ENCODE measurements around the gene JMY. TPM values are rescaled to one million over a fixed set of nuclear protein-coding genes. Genes with fewer than 3 reads are reported as not detected.

The JMY gene
- total and polyA plus RNA-seq, 12 donors = 1.4 to 18.1 (median 13.3) TPM

- ATAC-seq (no peak), DNase-seq (no peak)
- Histone ChIP-seq H3K27ac (no peak overlapping the region), H3K4me3 (no peak overlapping the region), H3K9me3 (no peaks in the 10 kb centered on the region), H3K27me3 (no peaks in the 10 kb centered on the region), H3K36me3 (no peaks in the 10 kb centered on the region), H3K4me1 (no peaks in the 10 kb centered on the region)
- TF ChIP-seq CTCF (IDR thresholded peaks at IDR 0.05) = no peak
- intact Hi-C loops (cut with DNase I) = loop anchor here in 1 of 10 donors (10.0 kb wide), 1 partner anchor 285 kb away; the partner anchor contains the start of gene HOMER1
- WGBS, 2 donors = 90 to 92% methylated on average over 10 of the region's 10 CpGs
Observed at GRCh38 chr5:79229357-79230174, 6.4 kb upstream of the JMY start.

GRCh38 chr5:79235261-79235633 is 684 bp upstream of the JMY start:
- no peak for DNase-seq
- WGBS, 2 donors = 38 to 51% methylated on average over 2 of the region's 2 CpGs
- intact Hi-C loops (cut with DNase I) = loop anchor here in 3 of 10 donors (2.0 to 10.0 kb wide), 3 partner anchors 280 to 282 kb away; partner anchors contain the start of gene HOMER1 (in 2 of the 3)
- no peak for TF ChIP-seq CTCF (IDR thresholded peaks at IDR 0.05)
- peak overlapping the region in 8 of 10 donors; percentile 43 to 93 (median 86) for H3K27ac ChIP-seq
- peaks cover 0 to 34% (median 23%) of the 10 kb centered on the region in 9 donors for H3K4me1 ChIP-seq
- no peaks in the 10 kb centered on the region for H3K36me3 ChIP-seq
- H3K9me3 ChIP-seq = no peaks in the 10 kb centered on the region
- peaks cover 0 to 5% (median 0%) of the 10 kb centered on the region in 7 donors for H3K27me3 ChIP-seq
- no peak for ATAC-seq
- peak overlapping the region; percentile 51 to 95 (median 86) for H3K4me3 ChIP-seq

GRCh38 chr5:79236362-79236969 is 535 bp downstream of the JMY start:
- Histone ChIP-seq H3K4me1 (peaks cover 0 to 46% (median 26%) of the 10 kb centered on the region in 9 donors), H3K9me3 (no peaks in the 10 kb centered on the region), H3K27ac (peak overlapping the region; percentile 77 to 93 (median 84)), H3K36me3 (no peaks in the 10 kb centered on the region), H3K27me3 (peaks cover 0 to 5% (median 0%) of the 10 kb centered on the region in 7 donors), H3K4me3 (peak overlapping the region; percentile 49 to 95 (median 86))
- 0% methylated on average over 75 to 78 of the region's 78 CpGs for WGBS, 2 donors
- intact Hi-C loops (cut with DNase I) = loop anchor here in 2 of 10 donors (5.0 to 10.0 kb wide), 2 partner anchors 278 to 281 kb away; partner anchors contain the start of gene HOMER1 (in 1 of the 2)
- TF ChIP-seq CTCF (IDR thresholded peaks at IDR 0.05) = no peak
- peak in 6 of 8 donors; percentile 9 to 53 (median 35) for ATAC-seq
- peak in 1 of 2 donors; percentile 30 for DNase-seq
